ENCODE results near the gene EHMT1. TPM values are rescaled to one million over a fixed set of nuclear protein-coding genes. Genes with fewer than 3 reads are reported as not detected.

The EHMT1 gene
- total and polyA plus RNA-seq, 2 experiments from 2014 or later, result 162 to 177 TPM

- H3K9me3 Mint-ChIP-seq, result no peaks in the 10 kb centered on the region; the same call in 2 of the 3 replicates
- no peak overlapping the region for H3K4me3 ChIP-seq
- peaks cover 7% of the 10 kb centered on the region for H4K20me1 ChIP-seq (replicated peaks; ENCODE audit: insufficient read depth)
- peaks cover 90% of the 10 kb centered on the region for H3K79me2 ChIP-seq (replicated peaks; ENCODE audit: insufficient read depth)
- peak overlapping the region; percentile 58 for H3K4me2 ChIP-seq
- H3K36me3 Mint-ChIP-seq (ENCODE audit: low read depth), result peaks cover 15% of the 10 kb centered on the region; the same call in 2 of the 3 replicates
- peak overlapping the region; percentile 78; the same call in 1 of the 2 replicates for H3K27ac Mint-ChIP-seq
- no peak overlapping the region for H3K4me3 Mint-ChIP-seq
- H3K36me3 ChIP-seq (ENCODE audit: insufficient read depth), result no peaks in the 10 kb centered on the region
- peaks cover 10% of the 10 kb centered on the region for H3F3A ChIP-seq (replicated peaks; ENCODE audit: low read depth)
- H3K27ac ChIP-seq (ENCODE audit: low read depth), result peak overlapping the region; percentile 92
- H2AFZ ChIP-seq, result no peak overlapping the region
- H3K27me3 ChIP-seq (ENCODE audit: insufficient read depth), result no peaks in the 10 kb centered on the region
- H3K9me2 ChIP-seq (ENCODE audit: insufficient read depth), result no peaks in the 10 kb centered on the region
- H3K27me3 Mint-ChIP-seq (ENCODE audit: insufficient read depth, low read depth, poor library complexity), result peaks cover 5% of the 10 kb centered on the region
- DNase-seq (ENCODE audit: low spot score) (no peak), ATAC-seq (peak; percentile 13)
- TF ChIP-seq, protein P1, sequence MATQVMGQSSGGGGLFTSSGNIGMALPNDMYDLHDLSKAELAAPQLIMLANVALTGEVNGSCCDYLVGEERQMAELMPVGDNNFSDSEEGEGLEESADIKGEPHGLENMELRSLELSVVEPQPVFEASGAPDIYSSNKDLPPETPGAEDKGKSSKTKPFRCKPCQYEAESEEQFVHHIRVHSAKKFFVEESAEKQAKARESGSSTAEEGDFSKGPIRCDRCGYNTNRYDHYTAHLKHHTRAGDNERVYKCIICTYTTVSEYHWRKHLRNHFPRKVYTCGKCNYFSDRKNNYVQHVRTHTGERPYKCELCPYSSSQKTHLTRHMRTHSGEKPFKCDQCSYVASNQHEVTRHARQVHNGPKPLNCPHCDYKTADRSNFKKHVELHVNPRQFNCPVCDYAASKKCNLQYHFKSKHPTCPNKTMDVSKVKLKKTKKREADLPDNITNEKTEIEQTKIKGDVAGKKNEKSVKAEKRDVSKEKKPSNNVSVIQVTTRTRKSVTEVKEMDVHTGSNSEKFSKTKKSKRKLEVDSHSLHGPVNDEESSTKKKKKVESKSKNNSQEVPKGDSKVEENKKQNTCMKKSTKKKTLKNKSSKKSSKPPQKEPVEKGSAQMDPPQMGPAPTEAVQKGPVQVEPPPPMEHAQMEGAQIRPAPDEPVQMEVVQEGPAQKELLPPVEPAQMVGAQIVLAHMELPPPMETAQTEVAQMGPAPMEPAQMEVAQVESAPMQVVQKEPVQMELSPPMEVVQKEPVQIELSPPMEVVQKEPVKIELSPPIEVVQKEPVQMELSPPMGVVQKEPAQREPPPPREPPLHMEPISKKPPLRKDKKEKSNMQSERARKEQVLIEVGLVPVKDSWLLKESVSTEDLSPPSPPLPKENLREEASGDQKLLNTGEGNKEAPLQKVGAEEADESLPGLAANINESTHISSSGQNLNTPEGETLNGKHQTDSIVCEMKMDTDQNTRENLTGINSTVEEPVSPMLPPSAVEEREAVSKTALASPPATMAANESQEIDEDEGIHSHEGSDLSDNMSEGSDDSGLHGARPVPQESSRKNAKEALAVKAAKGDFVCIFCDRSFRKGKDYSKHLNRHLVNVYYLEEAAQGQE (IDR thresholded peaks at IDR 0.05; ENCODE audit: unreplicated experiment), result no peak
- TF ChIP-seq CREB1 (CRISPR knock-in tag; IDR thresholded peaks at IDR 0.05; ENCODE audit: low read depth) (no peak), ZNF114 (CRISPR knock-in tag; IDR thresholded peaks at IDR 0.05) (no peak), EZH2 (IDR thresholded peaks at IDR 0.05; ENCODE audit: low read depth, unreplicated experiment) (no peak), JUNB (IDR thresholded peaks at IDR 0.05; ENCODE audit: unreplicated experiment) (no peak), NANOG (IDR thresholded peaks at IDR 0.05; ENCODE audit: borderline replicate concordance) (no peak)
- TF ChIP-seq, protein P2, sequence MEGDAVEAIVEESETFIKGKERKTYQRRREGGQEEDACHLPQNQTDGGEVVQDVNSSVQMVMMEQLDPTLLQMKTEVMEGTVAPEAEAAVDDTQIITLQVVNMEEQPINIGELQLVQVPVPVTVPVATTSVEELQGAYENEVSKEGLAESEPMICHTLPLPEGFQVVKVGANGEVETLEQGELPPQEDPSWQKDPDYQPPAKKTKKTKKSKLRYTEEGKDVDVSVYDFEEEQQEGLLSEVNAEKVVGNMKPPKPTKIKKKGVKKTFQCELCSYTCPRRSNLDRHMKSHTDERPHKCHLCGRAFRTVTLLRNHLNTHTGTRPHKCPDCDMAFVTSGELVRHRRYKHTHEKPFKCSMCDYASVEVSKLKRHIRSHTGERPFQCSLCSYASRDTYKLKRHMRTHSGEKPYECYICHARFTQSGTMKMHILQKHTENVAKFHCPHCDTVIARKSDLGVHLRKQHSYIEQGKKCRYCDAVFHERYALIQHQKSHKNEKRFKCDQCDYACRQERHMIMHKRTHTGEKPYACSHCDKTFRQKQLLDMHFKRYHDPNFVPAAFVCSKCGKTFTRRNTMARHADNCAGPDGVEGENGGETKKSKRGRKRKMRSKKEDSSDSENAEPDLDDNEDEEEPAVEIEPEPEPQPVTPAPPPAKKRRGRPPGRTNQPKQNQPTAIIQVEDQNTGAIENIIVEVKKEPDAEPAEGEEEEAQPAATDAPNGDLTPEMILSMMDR (conservative IDR thresholded peaks at IDR 0.05; ENCODE audit: low read depth in 2 of 2), result peak in 1 of 2 experiments; percentile 23; a peak in 2 of 4 replicates
- H3K4me1 ChIP-seq (ENCODE audit: insufficient read depth), result peaks cover 76% of the 10 kb centered on the region
- H3K4me1 Mint-ChIP-seq, result peaks cover 79% of the 10 kb centered on the region
Measured at GRCh38 chr9:137682428-137683105, 63.8 kb downstream of the EHMT1 start.

DNA sequence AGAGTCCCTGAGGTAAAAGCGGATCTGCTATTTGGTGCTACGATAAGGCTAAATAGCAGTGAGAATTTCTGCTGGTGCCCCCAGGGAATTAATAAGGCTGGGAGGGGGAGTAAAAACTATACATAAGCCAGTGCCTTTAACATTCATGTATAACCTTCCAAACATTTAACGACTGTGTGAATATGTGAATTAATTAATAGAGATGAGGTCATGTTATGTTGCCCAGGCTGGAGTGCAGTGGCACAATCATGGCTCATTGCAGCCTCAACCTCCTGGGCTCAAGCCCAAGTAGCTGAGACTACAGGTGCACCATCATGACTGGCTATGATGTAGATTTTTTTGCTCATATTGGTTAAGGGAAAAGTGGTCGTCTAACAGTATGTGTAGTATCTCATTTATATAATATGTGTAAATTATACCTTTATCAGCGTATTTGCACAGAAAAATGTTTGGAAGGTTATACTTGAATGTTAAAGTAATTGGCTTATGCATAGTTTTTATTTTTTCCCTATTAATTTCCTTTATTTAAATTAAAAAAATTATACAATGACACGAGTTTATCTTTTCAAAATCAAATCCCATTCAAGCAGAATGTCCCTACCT is 64.6 kb downstream of the EHMT1 start:
- H3F3A ChIP-seq (replicated peaks; ENCODE audit: low read depth), result peaks cover 10% of the 10 kb centered on the region
- H3K4me1 ChIP-seq (ENCODE audit: insufficient read depth), result peaks cover 77% of the 10 kb centered on the region
- no peak overlapping the region; the same call in 1 of the 2 replicates for H3K4me3 ChIP-seq
- H3K27ac ChIP-seq (ENCODE audit: low read depth), result peak overlapping the region; percentile 92; the same call in 1 of the 2 replicates
- Mint-ChIP-seq H3K27me3 (ENCODE audit: insufficient read depth, low read depth, poor library complexity) (peaks cover 6% of the 10 kb centered on the region), H3K4me3 (no peak overlapping the region; the same call in 2 of the 3 replicates), H3K9me3 (no peaks in the 10 kb centered on the region; the same call in 2 of the 3 replicates), H3K27ac (peak overlapping the region; percentile 78; the same call in 1 of the 2 replicates), H3K4me1 (peaks cover 75% of the 10 kb centered on the region), H3K36me3 (ENCODE audit: low read depth) (peaks cover 12% of the 10 kb centered on the region; the same call in 2 of the 3 replicates)
- no peaks in the 10 kb centered on the region for H3K27me3 ChIP-seq (ENCODE audit: insufficient read depth)
- DNase-seq (ENCODE audit: low spot score) (no peak), ATAC-seq (no peak)
- H2AFZ ChIP-seq, result no peak overlapping the region
- no peaks in the 10 kb centered on the region for H3K9me2 ChIP-seq (ENCODE audit: insufficient read depth)
- H4K20me1 ChIP-seq (replicated peaks; ENCODE audit: insufficient read depth), result peaks cover 10% of the 10 kb centered on the region
- H3K36me3 ChIP-seq (ENCODE audit: insufficient read depth), result no peaks in the 10 kb centered on the region
- H3K79me2 ChIP-seq (replicated peaks; ENCODE audit: insufficient read depth), result peaks cover 90% of the 10 kb centered on the region
- H3K4me2 ChIP-seq, result peak overlapping the region; percentile 58
- TF ChIP-seq EZH2 (IDR thresholded peaks at IDR 0.05; ENCODE audit: low read depth, unreplicated experiment) (no peak), CREB1 (CRISPR knock-in tag; IDR thresholded peaks at IDR 0.05; ENCODE audit: low read depth) (no peak), STAT1 (IDR thresholded peaks at IDR 0.05; ENCODE audit: unreplicated experiment) (no peak), ZNF114 (CRISPR knock-in tag; IDR thresholded peaks at IDR 0.05) (no peak)
- TF ChIP-seq, protein P3, sequence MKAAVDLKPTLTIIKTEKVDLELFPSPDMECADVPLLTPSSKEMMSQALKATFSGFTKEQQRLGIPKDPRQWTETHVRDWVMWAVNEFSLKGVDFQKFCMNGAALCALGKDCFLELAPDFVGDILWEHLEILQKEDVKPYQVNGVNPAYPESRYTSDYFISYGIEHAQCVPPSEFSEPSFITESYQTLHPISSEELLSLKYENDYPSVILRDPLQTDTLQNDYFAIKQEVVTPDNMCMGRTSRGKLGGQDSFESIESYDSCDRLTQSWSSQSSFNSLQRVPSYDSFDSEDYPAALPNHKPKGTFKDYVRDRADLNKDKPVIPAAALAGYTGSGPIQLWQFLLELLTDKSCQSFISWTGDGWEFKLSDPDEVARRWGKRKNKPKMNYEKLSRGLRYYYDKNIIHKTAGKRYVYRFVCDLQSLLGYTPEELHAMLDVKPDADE (IDR thresholded peaks at IDR 0.05), result no peak
- TF ChIP-seq, protein P2 (conservative IDR thresholded peaks at IDR 0.05; ENCODE audit: low read depth in 2 of 2), result no peak
